ENCODE results near the gene PRKACA.
A peak's percentile ranks its signal among the peaks of the same experiment; 100 is the strongest.

The PRKACA gene

DNA sequence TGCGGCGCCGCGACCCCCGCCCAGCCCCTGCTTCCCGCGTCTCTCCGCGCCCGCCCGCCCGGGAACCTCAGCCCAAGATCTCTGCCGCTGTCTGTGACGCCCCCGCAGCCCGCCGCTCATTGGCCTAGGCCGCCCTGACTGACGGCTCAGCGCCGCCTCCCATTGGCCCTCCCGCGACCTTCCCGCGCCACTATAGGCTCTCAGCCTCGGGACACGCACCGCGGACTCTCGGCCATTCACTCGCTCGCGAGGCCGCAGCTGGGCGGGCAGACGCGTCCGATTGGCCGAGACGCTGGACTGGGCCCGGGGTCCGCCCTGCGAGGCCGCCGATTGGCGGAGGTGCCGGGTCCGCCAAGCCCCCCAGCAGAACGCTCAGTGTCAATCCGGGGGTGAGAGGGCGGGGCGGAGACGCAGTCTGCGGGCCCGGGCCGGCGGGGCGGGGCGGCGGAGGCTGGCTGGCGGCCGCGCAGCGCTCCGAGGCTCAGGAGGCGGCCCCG is at the start of gene PRKACA:
Gene PRKACA, minus strand, starts transcription at position 95 of the 497 bp plus-strand sequence. CDS start 215 bp downstream, outside the sequence.
- peak; percentile 73 for DNase-seq

DNA sequence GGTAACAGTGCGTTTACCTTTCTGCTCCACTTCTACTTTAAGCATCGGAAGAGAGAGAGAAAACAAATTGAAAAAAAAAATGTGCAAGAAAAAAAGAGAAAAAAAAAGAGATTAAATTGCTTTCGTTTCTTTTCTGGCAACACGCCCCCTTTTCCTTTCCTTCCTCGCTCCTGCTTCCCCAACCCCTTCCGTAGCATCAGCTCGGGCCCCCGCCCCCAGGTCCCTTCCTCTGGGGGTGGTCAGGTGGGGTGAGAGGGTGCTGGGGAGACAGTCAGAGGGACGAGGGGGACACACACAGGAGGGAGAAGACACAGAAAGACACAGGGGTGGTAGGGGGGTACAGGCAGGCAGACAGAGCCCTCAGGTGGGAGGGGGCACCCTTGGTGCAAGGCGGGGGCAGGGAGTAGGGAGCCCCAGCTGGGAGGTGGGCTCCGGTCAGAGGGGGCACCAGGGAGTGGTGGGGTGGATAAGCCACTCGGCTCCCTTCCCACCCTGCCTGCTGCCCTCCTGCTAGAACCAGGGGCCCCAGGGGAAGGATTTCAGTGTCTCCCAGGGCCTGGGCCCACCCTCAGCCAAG is 49.5 kb upstream of the PRKACA start:
- no peak for DNase-seq

- no peak for DNase-seq
Measured at GRCh38 chr19:14165990-14166830, 48.6 kb upstream of the PRKACA start.

GRCh38 chr19:14164724-14165493 is 47.3 kb upstream of the PRKACA start:
- no peak for DNase-seq

- DNase-seq = no peak
Measured at GRCh38 chr19:14164082-14164481, 46.5 kb upstream of the PRKACA start.

DNA sequence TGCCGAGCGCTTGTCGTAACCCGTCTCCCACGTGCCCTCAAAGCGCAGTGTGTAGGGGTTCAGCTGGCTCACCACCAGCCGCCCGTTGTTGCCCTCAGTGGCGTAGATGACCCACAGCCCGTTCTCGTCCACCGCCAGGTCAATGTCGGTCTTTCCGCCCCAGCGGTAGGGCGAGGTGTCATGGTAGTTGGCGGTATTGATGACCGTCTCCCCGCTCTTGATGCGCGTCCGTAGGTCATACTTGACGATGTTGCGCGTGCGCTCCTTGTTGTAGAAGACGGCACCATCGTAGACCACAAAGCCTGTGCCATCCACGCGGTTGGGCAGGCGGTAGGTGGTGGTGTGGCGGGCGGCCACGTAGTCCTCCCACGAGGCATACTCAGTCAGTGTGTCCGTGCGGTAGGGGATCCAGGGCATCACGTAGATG is 45.3 kb upstream of the PRKACA start:
- no peak for DNase-seq

- no peak for DNase-seq
Measured at GRCh38 chr19:14161305-14161704, 43.7 kb upstream of the PRKACA start.

- DNase-seq = no peak
Measured at GRCh38 chr19:14160017-14160703, 42.6 kb upstream of the PRKACA start.

- DNase-seq = no peak
Measured at GRCh38 chr19:14159059-14159458, 41.5 kb upstream of the PRKACA start.

GRCh38 chr19:14158276-14159023 is 40.9 kb upstream of the PRKACA start:
- no peak for DNase-seq

DNA sequence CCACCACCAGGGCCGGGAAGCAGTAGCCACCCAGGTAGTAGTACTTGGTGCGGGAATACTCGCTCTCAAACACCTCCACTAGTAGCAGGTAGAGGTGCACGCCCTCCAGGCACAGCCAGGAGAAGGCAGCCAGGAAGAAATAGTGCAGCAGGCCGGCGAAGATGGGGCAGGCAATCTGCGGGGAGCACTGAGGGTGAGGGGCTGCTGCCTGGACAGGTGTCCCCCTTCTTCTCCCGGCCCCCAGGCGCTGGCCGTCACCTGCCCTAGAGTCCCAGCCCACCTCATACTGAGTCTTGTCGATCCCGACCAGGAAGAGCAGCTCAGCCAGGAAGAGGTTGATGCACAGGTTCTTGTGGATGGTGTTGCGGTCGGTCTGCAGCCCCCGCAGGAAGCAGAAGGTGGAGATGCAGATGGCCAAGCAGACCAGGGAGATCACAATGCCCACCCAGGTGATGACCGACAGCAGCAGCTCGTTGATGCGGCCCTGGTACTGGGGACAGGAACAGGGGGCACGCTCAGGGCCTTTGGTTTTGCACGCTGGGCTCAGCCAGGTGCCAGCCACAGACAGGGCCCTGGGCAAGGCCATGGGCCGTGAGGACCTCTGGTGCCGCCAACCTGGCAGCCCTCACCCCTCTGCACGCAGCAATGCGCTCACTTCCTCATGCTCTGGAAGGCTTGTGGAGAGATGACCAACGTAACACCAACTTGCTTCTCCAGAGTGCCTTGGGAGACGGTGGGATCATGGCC is 39.6 kb upstream of the PRKACA start:
- DNase-seq = no peak

DNA sequence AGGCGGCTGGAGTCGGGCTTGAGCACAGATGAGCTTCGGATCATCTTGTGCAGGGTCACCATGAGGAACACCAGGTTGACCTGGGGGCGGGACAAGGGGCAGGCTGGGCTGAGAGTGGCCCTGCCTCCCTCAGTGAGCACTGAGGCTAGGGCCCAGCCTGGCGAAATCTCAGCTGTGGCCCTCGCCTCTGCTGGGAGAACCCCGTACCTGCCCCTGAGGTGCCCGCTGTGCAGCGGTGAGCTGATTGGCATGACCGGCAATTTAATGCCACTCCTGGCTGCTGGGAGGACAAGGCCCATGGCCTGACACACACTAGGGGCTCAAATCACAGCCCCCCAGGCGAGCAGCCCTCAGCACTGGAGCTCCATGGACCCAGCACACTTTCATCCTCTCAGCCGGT is 38.6 kb upstream of the PRKACA start:
- DNase-seq = no peak

GRCh38 chr19:14155371-14155770 is 37.8 kb upstream of the PRKACA start:
- DNase-seq = no peak

DNA sequence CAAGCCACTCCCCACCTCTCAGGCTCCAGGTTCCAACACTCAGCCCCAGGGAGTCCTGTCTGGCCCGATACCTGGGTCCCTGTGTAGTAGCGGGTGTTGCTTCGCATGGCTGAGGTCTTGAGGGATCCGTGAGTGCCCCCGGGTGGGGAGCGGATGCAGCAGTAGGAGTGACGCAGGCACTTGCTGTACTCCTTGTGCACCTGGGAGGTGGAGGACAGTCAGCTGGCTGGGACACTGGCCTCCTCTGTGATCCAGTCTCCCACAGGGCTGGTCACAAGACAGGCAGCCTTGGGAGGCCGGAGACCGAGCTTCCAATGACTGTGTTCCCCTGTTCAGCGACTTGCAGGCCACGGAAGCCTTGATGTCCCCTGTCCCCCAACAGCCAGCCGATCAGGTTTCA is 35.2 kb upstream of the PRKACA start:
- no peak for DNase-seq

DNA sequence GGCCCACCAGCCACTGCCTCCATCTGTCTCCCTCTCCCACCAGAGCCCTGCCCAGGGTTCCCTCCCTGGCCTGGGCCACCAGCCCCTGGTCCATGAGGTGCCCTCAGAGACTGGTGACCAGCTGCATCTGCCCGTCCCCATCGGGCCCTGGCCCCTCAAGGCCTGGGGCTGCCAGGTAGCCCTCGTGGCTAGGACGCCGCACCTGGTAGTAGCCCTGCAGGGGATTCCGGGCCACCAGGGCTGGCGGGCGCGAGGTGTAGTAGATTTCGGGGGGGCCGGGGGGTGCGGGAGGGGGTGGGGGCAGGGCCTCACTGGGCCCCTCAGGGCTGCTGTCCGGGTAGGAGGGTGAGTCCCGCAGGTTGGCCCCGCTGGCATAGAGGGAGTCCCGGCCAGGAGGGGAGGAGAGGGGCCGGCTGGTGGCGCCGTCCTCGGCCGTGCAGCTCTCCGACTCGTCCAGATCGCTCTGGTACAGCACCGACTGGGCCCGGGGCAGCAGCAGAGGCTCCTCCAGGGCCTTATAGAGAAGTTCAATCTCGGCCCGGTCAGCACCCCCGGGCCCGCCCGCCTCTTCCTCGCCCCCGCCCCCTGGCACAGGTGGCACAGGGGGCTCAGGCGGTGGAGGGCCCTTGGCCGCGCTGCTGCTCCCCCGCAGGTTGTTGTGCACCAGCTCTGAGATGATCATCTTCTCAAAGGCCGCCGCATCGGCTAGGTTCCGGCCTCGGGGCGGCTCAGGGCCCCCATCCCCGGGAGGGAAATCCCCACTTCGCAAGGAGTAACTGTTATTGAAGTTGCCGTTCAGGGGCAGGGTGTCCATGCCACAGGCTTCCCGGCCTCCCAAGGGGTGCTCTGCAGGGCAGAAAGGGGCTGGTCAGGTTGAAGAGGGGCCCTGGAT is 33.5 kb upstream of the PRKACA start:
- no peak for DNase-seq

GRCh38 chr19:14150041-14150769 is 32.6 kb upstream of the PRKACA start:
- DNase-seq = no peak

GRCh38 chr19:14149509-14149994 is 32.0 kb upstream of the PRKACA start:
- DNase-seq = no peak

- no peak for DNase-seq
Measured at GRCh38 chr19:14148751-14149410, 31.3 kb upstream of the PRKACA start.

All from SIG-M5 (cell line).